K562 (cell line): ENCODE measurements around the gene PPP1R13L. TPM values are rescaled to one million over a fixed set of nuclear protein-coding genes. Genes with fewer than 3 reads are reported as not detected.

Experiments
- ARID2 ChIP-seq: fragments of 450-650 bp; IDR thresholded peaks from 2 replicates; pipeline ENCODE4 v1.6.1; 2017; ENCODE audit warnings: antibody characterized with exemption, mild to moderate bottlenecking
- BDP1 ChIP-seq: IDR thresholded peaks from 3 replicates; pipeline ENCODE4 v1.6.1; 2011; ENCODE audit not compliant: insufficient read length, insufficient read depth
- CTBP1 ChIP-seq: fragments of 450-650 bp; IDR thresholded peaks from 2 replicates; pipeline ENCODE4 v1.6.1; 2016; ENCODE audit warnings: borderline replicate concordance
- DPF2 ChIP-seq: fragments of 450-650 bp; IDR thresholded peaks from 2 replicates; pipeline ENCODE4 v1.6.1; 2016
- E2F4 ChIP-seq: sonication (generic); formaldehyde crosslinking; IDR thresholded peaks from 2 replicates; pipeline ENCODE4 v1.8.0; 2022; ENCODE audit warnings: mild to moderate bottlenecking, low read depth, missing genetic modification reagents
- GABPA ChIP-seq: fragments of 200-800 bp; sonication (Bioruptor generic); conservative IDR thresholded peaks from 2 replicates; pipeline ENCODE4 v1.6.1; 2016; ENCODE audit warnings: low read depth, missing genetic modification characterization, missing compliant biosample characterization
- HMBOX1 ChIP-seq: sonication (generic); IDR thresholded peaks from 2 replicates; pipeline ENCODE4 v1.6.1; 2016
- HNRNPLL ChIP-seq: fragments of 200-400 bp; formaldehyde crosslinking; IDR thresholded peaks from 2 replicates; pipeline ENCODE4 v1.6.1; 2017; ENCODE audit warnings: low read length, low read depth, mild to moderate bottlenecking; ENCODE audit not compliant: poor library complexity, severe bottlenecking
- MTA2 ChIP-seq: fragments of 450-650 bp; IDR thresholded peaks from 2 replicates; pipeline ENCODE4 v1.6.1; 2016; ENCODE audit warnings: low read depth
- NFRKB ChIP-seq: fragments of 450-650 bp; IDR thresholded peaks from 2 replicates; pipeline ENCODE4 v1.6.1; 2016; ENCODE audit warnings: low read depth
- PKNOX1 ChIP-seq: fragments of 450-650 bp; IDR thresholded peaks from 2 replicates; pipeline ENCODE4 v1.6.1; 2016
- PML ChIP-seq: IDR thresholded peaks from 2 replicates; pipeline ENCODE4 v1.6.1; 2012; ENCODE audit warnings: low read length, inconsistent platforms
- PREB ChIP-seq: sonication (generic); formaldehyde crosslinking; IDR thresholded peaks from 2 replicates; pipeline ENCODE4 v1.8.1; 2023; ENCODE audit warnings: mild to moderate bottlenecking, missing genetic modification reagents
- PRMT5 ChIP-seq: sonication (generic); formaldehyde crosslinking; IDR thresholded peaks from 2 replicates; pipeline ENCODE4 v1.5.0; 2020; ENCODE audit warnings: missing genetic modification reagents
- SIN3A ChIP-seq, 2 experiments: fragments of 150-350 bp in 1 of 2; IDR thresholded peaks; 2 replicates each; pipeline ENCODE4 v1.6.1; 2011 to 2016; ENCODE audit warnings: borderline replicate concordance in 2 of 2, low read depth in 2 of 2, low read length in 2 of 2, mild to moderate bottlenecking in 2 of 2, moderate library complexity in 2 of 2; ENCODE audit not compliant: control insufficient read depth in 1 of 2
- TCF15 ChIP-seq: fragments of 250-450 bp; sonication (Bioruptor Pico); IDR thresholded peaks from 2 replicates; pipeline ENCODE4 v1.8.0; 2022; ENCODE audit warnings: moderate library complexity, mild to moderate bottlenecking, inconsistent platforms
- TEAD4 ChIP-seq, 2 experiments: sonication (generic) in 1 of 2; formaldehyde crosslinking in 1 of 2; IDR thresholded peaks; 2 replicates each; pipeline versions ENCODE4 v1.6.1 to v1.8.0; 2012 to 2022; ENCODE audit warnings: borderline replicate concordance in 1 of 2, inconsistent platforms in 1 of 2, low read length in 1 of 2, mild to moderate bottlenecking in 1 of 2, missing genetic modification reagents in 1 of 2
- THRAP3 ChIP-seq: fragments of 450-650 bp; IDR thresholded peaks from 2 replicates; pipeline ENCODE4 v1.6.1; 2016; ENCODE audit warnings: mild to moderate bottlenecking, inconsistent platforms, borderline replicate concordance
- ZBTB8A ChIP-seq: fragments of 450-650 bp; IDR thresholded peaks from 2 replicates; pipeline ENCODE4 v1.6.1; 2018; ENCODE audit warnings: mild to moderate bottlenecking, moderate library complexity; ENCODE audit not compliant: partially characterized antibody
- ZEB2 ChIP-seq: fragments of 450-650 bp; IDR thresholded peaks from 2 replicates; pipeline ENCODE4 v1.6.1; 2016
- ZNF354B ChIP-seq: fragments of 250-450 bp; sonication (Bioruptor Pico); IDR thresholded peaks from 2 replicates; pipeline ENCODE4 v1.4.0; 2020
- ZNF717 ChIP-seq: fragments of 250-450 bp; sonication (Bioruptor Pico); IDR thresholded peaks from 2 replicates; pipeline ENCODE4 v1.5.0; 2021
- ZNF785 ChIP-seq: fragments of 250-450 bp; sonication (Bioruptor Pico); IDR thresholded peaks from 2 replicates; pipeline ENCODE4 v1.4.0; 2020; ENCODE audit warnings: mild to moderate bottlenecking
- polyA plus RNA-seq, 8 experiments: library from polyadenylated mRNA; depleted of rRNA in 4 of 8; stranded (reverse) in 5 of 8; unstranded in 3 of 8; fragments of >200 nt; fragmentation: Nextera tagmentation in 2 of 8; fragmentation: Illumina TruSeq in 1 of 8; extraction: Ambion mirVana in 2 of 8; extraction: Trizol in 1 of 8; gene quantifications; 2 replicates each; pipeline versions ENCODE4 v1.2.1 to v1.2.3, GENCODE V29; 2011 to 2014; ENCODE audit warnings: inconsistent platforms in 1 of 8, missing spikeins in 1 of 8
- total RNA-seq, 7 experiments: library from RNA; depleted of rRNA in 6 of 7; stranded (reverse); fragments of >200 nt in 6 of 7; fragmentation: Illumina TruSeq in 2 of 7; extraction: Trizol in 2 of 7; gene quantifications; 2 replicates each; pipeline versions ENCODE4 v1.2.1 to v1.2.3, GENCODE V29; 2011 to 2021; ENCODE audit warnings: low replicate concordance in 1 of 7
- TF ChIP-seq, protein P1 (sequence below): fragments of 250-450 bp; sonication (Bioruptor Pico); IDR thresholded peaks from 2 replicates; pipeline ENCODE4 v1.4.0; 2020; ENCODE audit warnings: mild to moderate bottlenecking, moderate library complexity

The PPP1R13L gene
- total and polyA plus RNA-seq, 9 of the 15 experiments (the other 6 are each of a cell fraction or from before 2014, with no cell fraction given), result 0.32 to 6.7 (median 2.0) TPM

DNA sequence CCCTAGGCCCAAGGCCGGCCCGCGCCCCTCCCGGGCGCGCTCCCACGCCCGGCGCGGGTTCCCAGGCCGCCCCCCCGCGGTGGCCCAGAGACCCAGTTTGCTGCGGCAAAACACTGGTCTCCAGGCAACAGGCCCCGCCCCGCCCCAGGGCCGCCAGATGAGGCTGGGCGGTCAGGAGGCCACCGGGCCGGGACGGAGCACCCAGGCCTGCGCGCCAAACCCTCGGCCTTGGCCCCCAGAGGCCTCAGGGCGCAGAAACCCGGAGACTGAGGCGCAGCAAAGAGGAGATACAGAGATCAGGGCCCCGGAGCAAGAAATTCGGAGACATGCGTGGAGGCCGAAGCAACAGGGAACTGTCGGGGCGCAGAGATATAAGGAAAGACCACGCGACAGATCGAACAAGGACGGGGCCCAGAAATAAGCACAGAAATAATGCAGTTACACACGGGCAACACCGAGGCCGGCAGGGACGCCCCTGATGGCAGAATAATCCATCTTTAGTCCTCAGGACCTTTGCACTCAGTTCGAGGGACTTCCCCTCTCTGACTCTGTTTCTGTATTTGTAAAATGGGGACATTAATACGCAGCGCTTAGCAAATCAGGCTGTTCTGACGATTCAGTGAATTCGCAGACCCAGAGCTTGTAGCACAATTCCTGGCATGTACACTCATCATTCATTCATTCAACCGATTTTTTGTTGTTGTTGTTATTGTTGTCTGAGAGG lies 39.6 kb upstream of the PPP1R13L start (continued):
- TF ChIP-seq PREB (CRISPR knock-in tag) (no peak), ZNF717 (CRISPR knock-in tag) (no peak), GABPA (tag) (no peak), HNRNPLL (peak; percentile 61), PRMT5 (CRISPR knock-in tag) (no peak), TCF15 (CRISPR knock-in tag) (no peak), E2F4 (CRISPR knock-in tag) (no peak), BDP1 (no peak), MTA2 (no peak), HMBOX1 (no peak), DPF2 (no peak), THRAP3 (no peak), PKNOX1 (no peak), ARID2 (no peak), ZEB2 (no peak), NFRKB (0 out of 2 replicates have a peak, but pooled peaks have one; percentile 11), SIN3A (IDR thresholded peaks at IDR 0.05; ENCODE audit: borderline replicate concordance in 2 of 2, control insufficient read depth in 1 of 2, low read depth in 2 of 2, low read length in 2 of 2) (peak in 1 of 2 experiments; percentile 27; a peak in 1 of 4 replicates), TEAD4 (IDR thresholded peaks at IDR 0.05; ENCODE audit: low read length) (no peak), TEAD4 (CRISPR knock-in tag; IDR thresholded peaks at IDR 0.05; ENCODE audit: borderline replicate concordance) (no peak), ZBTB8A (no peak), CTBP1 (peak; percentile 54), ZNF785 (CRISPR knock-in tag) (no peak), ZNF354B (CRISPR knock-in tag) (no peak), PML (0 out of 2 replicates have a peak, but pooled peaks have one; percentile 50)
- TF ChIP-seq, protein P1, sequence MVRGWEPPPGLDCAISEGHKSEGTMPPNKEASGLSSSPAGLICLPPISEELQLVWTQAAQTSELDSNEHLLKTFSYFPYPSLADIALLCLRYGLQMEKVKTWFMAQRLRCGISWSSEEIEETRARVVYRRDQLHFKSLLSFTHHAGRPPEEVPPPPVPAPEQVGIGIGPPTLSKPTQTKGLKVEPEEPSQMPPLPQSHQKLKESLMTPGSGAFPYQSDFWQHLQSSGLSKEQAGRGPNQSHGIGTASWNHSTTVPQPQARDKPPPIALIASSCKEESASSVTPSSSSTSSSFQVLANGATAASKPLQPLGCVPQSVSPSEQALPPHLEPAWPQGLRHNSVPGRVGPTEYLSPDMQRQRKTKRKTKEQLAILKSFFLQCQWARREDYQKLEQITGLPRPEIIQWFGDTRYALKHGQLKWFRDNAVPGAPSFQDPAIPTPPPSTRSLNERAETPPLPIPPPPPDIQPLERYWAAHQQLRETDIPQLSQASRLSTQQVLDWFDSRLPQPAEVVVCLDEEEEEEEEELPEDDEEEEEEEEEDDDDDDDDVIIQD (CRISPR knock-in tag), result no peak
